H9 (cell line): ENCODE measurements around the gene CFAP77. TPM values are rescaled to one million over a fixed set of nuclear protein-coding genes. Genes with fewer than 3 reads are reported as not detected.

ENCODE experiments used
- DNase-seq: peaks from one replicate; pipeline ENCODE4 v3.0.0-alpha.2; 2017
- H2AFZ ChIP-seq: one replicate; pipeline ENCODE4 v1.6.1; 2013; ENCODE audit warnings: mild to moderate bottlenecking, low read length, control low read depth, moderate library complexity
- H2AK5ac ChIP-seq: 2 replicates; pipeline ENCODE4 v1.6.1; 2013; ENCODE audit warnings: low read length, control low read depth, mixed read lengths; ENCODE audit not compliant: insufficient read length
- H2BK120ac ChIP-seq: one replicate; pipeline ENCODE4 v1.6.1; 2013; ENCODE audit warnings: low read depth, mild to moderate bottlenecking, low read length, control low read depth, inconsistent platforms; ENCODE audit not compliant: poor library complexity, severe bottlenecking
- H2BK12ac ChIP-seq: 2 replicates; pipeline ENCODE4 v1.6.1; 2013; ENCODE audit warnings: low read length, control low read depth, mixed read lengths, low read depth; ENCODE audit not compliant: insufficient read length
- H2BK15ac ChIP-seq: 2 replicates; pipeline ENCODE4 v1.6.1; 2013; ENCODE audit warnings: low read depth, low read length, control low read depth
- H2BK20ac ChIP-seq: one replicate; pipeline ENCODE4 v1.6.1; 2013; ENCODE audit warnings: low read depth, mild to moderate bottlenecking, low read length, control low read depth, inconsistent platforms; ENCODE audit not compliant: poor library complexity, severe bottlenecking
- H2BK5ac ChIP-seq: 2 replicates; pipeline ENCODE4 v1.6.1; 2013; ENCODE audit warnings: low read length, control low read depth, mixed read lengths; ENCODE audit not compliant: insufficient read length
- H3K14ac ChIP-seq: 2 replicates; pipeline ENCODE4 v1.6.1; 2013; ENCODE audit warnings: low read length, control low read depth; ENCODE audit not compliant: insufficient read depth
- H3K18ac ChIP-seq: 2 replicates; pipeline ENCODE4 v1.6.1; 2013; ENCODE audit warnings: low read depth, mild to moderate bottlenecking, mixed read lengths, low read length, control low read depth; ENCODE audit not compliant: insufficient read length
- H3K23ac ChIP-seq: 2 replicates; pipeline ENCODE4 v1.6.1; 2013; ENCODE audit warnings: low read length, control low read depth, mixed read lengths, low read depth; ENCODE audit not compliant: insufficient read length
- H3K23me2 ChIP-seq: 2 replicates; pipeline ENCODE4 v1.6.1; 2013; ENCODE audit warnings: low read depth, mild to moderate bottlenecking, mixed read lengths, low read length, control low read depth; ENCODE audit not compliant: insufficient read length, poor library complexity, severe bottlenecking
- H3K27ac ChIP-seq: 2 replicates; pipeline ENCODE4 v1.5.1; 2013; ENCODE audit warnings: low read length, control low read depth, mixed read lengths, low read depth; ENCODE audit not compliant: insufficient read length
- H3K27me3 ChIP-seq: 2 replicates; pipeline ENCODE4 v1.6.1; 2013; ENCODE audit warnings: low read length, control low read depth, inconsistent platforms; ENCODE audit not compliant: insufficient read depth
- H3K4ac ChIP-seq: 2 replicates; pipeline ENCODE4 v1.6.1; 2013; ENCODE audit warnings: low read depth, mild to moderate bottlenecking, control low read depth, inconsistent platforms, low read length, moderate library complexity
- H3K4me1 ChIP-seq: 2 replicates; pipeline ENCODE4 v1.6.1; 2013; ENCODE audit warnings: low read length, control low read depth, inconsistent platforms; ENCODE audit not compliant: insufficient read depth
- H3K4me2 ChIP-seq: 2 replicates; pipeline ENCODE4 v1.6.1; 2013; ENCODE audit warnings: low read length, control low read depth, mixed read lengths; ENCODE audit not compliant: insufficient read length, insufficient read depth
- H3K56ac ChIP-seq: 2 replicates; pipeline ENCODE4 v1.6.1; 2013; ENCODE audit warnings: low read depth, mild to moderate bottlenecking, mixed read lengths, low read length, control low read depth; ENCODE audit not compliant: insufficient read length
- H3K79me1 ChIP-seq: 2 replicates; pipeline ENCODE4 v1.6.1; 2013; ENCODE audit warnings: low read depth, mild to moderate bottlenecking, moderate library complexity, low read length, control low read depth, inconsistent platforms; ENCODE audit not compliant: insufficient read depth, poor library complexity, severe bottlenecking
- H3K79me2 ChIP-seq: 2 replicates; pipeline ENCODE4 v1.6.1; 2013; ENCODE audit warnings: low read length, control low read depth, inconsistent platforms; ENCODE audit not compliant: insufficient read depth
- H3K9ac ChIP-seq: 2 replicates; pipeline ENCODE4 v1.6.1; 2013; ENCODE audit warnings: low read length, control low read depth, mixed read lengths; ENCODE audit not compliant: insufficient read length; ENCODE audit errors: extremely low read depth
- H3K9me3 ChIP-seq: one replicate; pipeline ENCODE4 v1.6.1; 2013; ENCODE audit warnings: low read depth, low read length, inconsistent platforms; ENCODE audit not compliant: control insufficient read depth
- H3T11ph ChIP-seq: one replicate; pipeline ENCODE4 v1.6.1; 2013; ENCODE audit warnings: mild to moderate bottlenecking, low read length, control low read depth, inconsistent platforms
- H4K20me1 ChIP-seq: one replicate; pipeline ENCODE4 v1.6.1; 2013; ENCODE audit not compliant: control insufficient read depth, insufficient read length, insufficient read depth
- H4K5ac ChIP-seq: 2 replicates; pipeline ENCODE4 v1.6.1; 2013; ENCODE audit warnings: low read depth, mild to moderate bottlenecking, mixed read lengths, low read length, control low read depth; ENCODE audit not compliant: insufficient read length
- H4K8ac ChIP-seq: replicated peaks from 2 replicates; pipeline ENCODE4 v1.6.1; 2013; ENCODE audit warnings: low read length, control low read depth, mixed read lengths, low read depth; ENCODE audit not compliant: insufficient read length
- H4K91ac ChIP-seq: 2 replicates; pipeline ENCODE4 v1.6.1; 2013; ENCODE audit warnings: low read depth, mild to moderate bottlenecking, moderate library complexity, mixed read lengths, low read length, control low read depth; ENCODE audit not compliant: insufficient read length
- H3K27ac Mint-ChIP-seq, 3 experiments: 2 replicates in 2 of 3; 3 replicates in 1 of 3; pipeline ENCODE4 v1.8.0; 2020 to 2021; ENCODE audit warnings: mixed read lengths in 3 of 3, mild to moderate bottlenecking in 1 of 3, moderate library complexity in 1 of 3
- H3K27me3 Mint-ChIP-seq: 2 replicates; pipeline ENCODE4 v1.8.0; 2021; ENCODE audit warnings: low read depth, mild to moderate bottlenecking, moderate library complexity, mixed read lengths
- H3K36me3 Mint-ChIP-seq, 3 experiments: 2 replicates in 2 of 3; 3 replicates in 1 of 3; pipeline ENCODE4 v1.8.0; 2020 to 2021; ENCODE audit warnings: low read depth in 3 of 3, mixed read lengths in 3 of 3; ENCODE audit not compliant: insufficient read depth in 1 of 3
- H3K4me1 Mint-ChIP-seq, 2 experiments: 2 replicates each; pipeline ENCODE4 v1.8.0; 2020; ENCODE audit warnings: mixed read lengths in 2 of 2
- H3K4me3 Mint-ChIP-seq, 2 experiments: 2 replicates in 1 of 2; 3 replicates in 1 of 2; pipeline ENCODE4 v1.8.0; 2020 to 2021; ENCODE audit warnings: mild to moderate bottlenecking in 2 of 2, mixed read lengths in 2 of 2, moderate library complexity in 1 of 2
- H3K9me3 Mint-ChIP-seq, 2 experiments: 2 replicates in 1 of 2; 3 replicates in 1 of 2; pipeline ENCODE4 v1.8.0; 2020; ENCODE audit warnings: mild to moderate bottlenecking in 2 of 2, mixed read lengths in 2 of 2, moderate library complexity in 1 of 2
- WGBS: extraction: QIAGEN DNeasy Blood & Tissue Kit; methylation state at CpG from one replicate; pipeline ENCODE4 v1.1.7; 2013; ENCODE audit warnings: missing lambda C conversion rate, low lambda C conversion rate, mixed read lengths; ENCODE audit not compliant: insufficient read length; ENCODE audit errors: extremely low coverage; 5-methylcytosine and 5-hydroxymethylcytosine counted together
- total RNA-seq: library from RNA; stranded (reverse); gene quantifications from 2 replicates; pipeline ENCODE4 v1.2.1, GENCODE V29; 2021
- TF ChIP-seq, protein P1 (sequence below): fragments of 200-600 bp; sonication (generic); conservative IDR thresholded peaks from 3 replicates; pipeline ENCODE4 v1.8.0; 2021; ENCODE audit warnings: antibody characterized with exemption, mild to moderate bottlenecking

CFAP77 gene
- total RNA-seq, 1 experiment from 2014 or later = 0.72 TPM

DNA sequence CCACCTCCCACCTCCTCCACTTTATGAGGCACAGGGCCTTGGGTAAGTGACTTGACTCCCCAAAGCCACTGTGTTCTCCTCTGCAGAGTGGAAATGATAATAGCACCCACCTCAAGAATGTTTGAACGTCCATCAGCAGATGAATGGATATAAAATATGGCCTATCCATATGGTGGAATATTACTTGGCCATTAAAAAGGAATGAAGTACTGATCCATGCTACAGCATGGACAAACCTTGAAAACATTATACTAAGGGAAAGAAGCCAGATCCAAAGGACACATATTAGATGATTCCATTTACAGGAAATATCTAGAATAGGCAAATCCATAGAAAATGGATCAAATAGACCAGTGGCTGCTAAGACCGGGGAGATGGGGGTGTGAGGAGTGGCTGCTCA lies 50.2 kb downstream of the CFAP77 start:
- H3K18ac ChIP-seq = no peak overlapping the region
- no peak overlapping the region for H3K27ac ChIP-seq
- no peak overlapping the region for H3K4ac ChIP-seq
- no peaks in the 10 kb centered on the region for H3K36me3 Mint-ChIP-seq
- H3K4me2 ChIP-seq = no peak overlapping the region
- H3T11ph ChIP-seq = no peak overlapping the region
- no peaks in the 10 kb centered on the region for H3K23me2 ChIP-seq
- no CpG with 5 or more reads among the region's 2 CpGs for WGBS
- no peak overlapping the region for H4K5ac ChIP-seq
- TF ChIP-seq, protein P1, sequence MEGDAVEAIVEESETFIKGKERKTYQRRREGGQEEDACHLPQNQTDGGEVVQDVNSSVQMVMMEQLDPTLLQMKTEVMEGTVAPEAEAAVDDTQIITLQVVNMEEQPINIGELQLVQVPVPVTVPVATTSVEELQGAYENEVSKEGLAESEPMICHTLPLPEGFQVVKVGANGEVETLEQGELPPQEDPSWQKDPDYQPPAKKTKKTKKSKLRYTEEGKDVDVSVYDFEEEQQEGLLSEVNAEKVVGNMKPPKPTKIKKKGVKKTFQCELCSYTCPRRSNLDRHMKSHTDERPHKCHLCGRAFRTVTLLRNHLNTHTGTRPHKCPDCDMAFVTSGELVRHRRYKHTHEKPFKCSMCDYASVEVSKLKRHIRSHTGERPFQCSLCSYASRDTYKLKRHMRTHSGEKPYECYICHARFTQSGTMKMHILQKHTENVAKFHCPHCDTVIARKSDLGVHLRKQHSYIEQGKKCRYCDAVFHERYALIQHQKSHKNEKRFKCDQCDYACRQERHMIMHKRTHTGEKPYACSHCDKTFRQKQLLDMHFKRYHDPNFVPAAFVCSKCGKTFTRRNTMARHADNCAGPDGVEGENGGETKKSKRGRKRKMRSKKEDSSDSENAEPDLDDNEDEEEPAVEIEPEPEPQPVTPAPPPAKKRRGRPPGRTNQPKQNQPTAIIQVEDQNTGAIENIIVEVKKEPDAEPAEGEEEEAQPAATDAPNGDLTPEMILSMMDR = no peak
- no peak overlapping the region for H2BK5ac ChIP-seq
- no peak overlapping the region for H2AFZ ChIP-seq
- no peak overlapping the region for H2BK15ac ChIP-seq
- DNase-seq = no peak
- H2BK120ac ChIP-seq = no peak overlapping the region
- H3K9me3 ChIP-seq = no peaks in the 10 kb centered on the region
- no peaks in the 10 kb centered on the region for H3K27me3 ChIP-seq
- H3K9me3 Mint-ChIP-seq = no peaks in the 10 kb centered on the region
- no peak overlapping the region for H4K8ac ChIP-seq
- no peak overlapping the region for H3K27ac Mint-ChIP-seq
- no peak overlapping the region for H4K91ac ChIP-seq
- H3K9ac ChIP-seq = no peak overlapping the region
- H3K79me1 ChIP-seq = no peaks in the 10 kb centered on the region
- H3K27me3 Mint-ChIP-seq = no peaks in the 10 kb centered on the region
- H3K4me3 Mint-ChIP-seq = no peak overlapping the region
- H2AK5ac ChIP-seq = no peak overlapping the region
- H2BK20ac ChIP-seq = no peak overlapping the region
- H3K56ac ChIP-seq = no peak overlapping the region
- H3K4me1 ChIP-seq = no peaks in the 10 kb centered on the region
- H3K79me2 ChIP-seq = no peaks in the 10 kb centered on the region
- H2BK12ac ChIP-seq = no peak overlapping the region
- no peaks in the 10 kb centered on the region for H4K20me1 ChIP-seq
- H3K23ac ChIP-seq = no peak overlapping the region
- no peak overlapping the region for H3K14ac ChIP-seq
- peaks cover 14 to 15% of the 10 kb centered on the region in 2 experiments for H3K4me1 Mint-ChIP-seq
